ENCODE data around the gene SLC24A5. TPM values are rescaled to one million over a fixed set of nuclear protein-coding genes. Genes with fewer than 3 reads are reported as not detected.

SLC24A5 gene
- total and polyA plus RNA-seq, 9 of the 15 experiments (the other 6 are each of a cell fraction or from before 2014, with no cell fraction given): not detected

GRCh38 chr15:48176957-48177356 is 56.2 kb downstream of the SLC24A5 start:
- intact Hi-C loops (cut with micrococcal nuclease) (no loop called here), in situ Hi-C loops (cut with MboI) (no loop called here)
- H2AFZ ChIP-seq (ENCODE audit: low read depth, low read length): no peak overlapping the region
- H3K4me3 ChIP-seq: no peak overlapping the region
- no peaks in the 10 kb centered on the region for H4K20me1 ChIP-seq (replicated peaks; ENCODE audit: control insufficient read depth, insufficient read depth, low read length)
- H3K4me1 ChIP-seq (replicated peaks in 1 of 2; ENCODE audit: control insufficient read depth in 2 of 2, insufficient read depth in 2 of 2, low read length in 2 of 2): peaks cover 0 to 6% of the 10 kb centered on the region in 2 experiments; a peak in 2 of 5 replicates
- no peak for DNase-seq (ENCODE audit: extremely low read depth in 1 of 4, low spot score in 3 of 4)
- no peak overlapping the region for H3K9ac ChIP-seq (ENCODE audit: insufficient read depth in 1 of 2, low read depth in 2 of 2, low read length in 2 of 2)
- H3K27me3 ChIP-seq (ENCODE audit: control insufficient read depth in 2 of 2, insufficient read depth in 2 of 2, low read length in 2 of 2): no peaks in the 10 kb centered on the region
- no peak overlapping the region for H3K4me2 ChIP-seq (ENCODE audit: insufficient read depth, low read length)
- 0% methylated on average over 2 of the region's 2 CpGs for WGBS (ENCODE audit: insufficient coverage, low coverage, missing lambda C conversion rate)
- no TSS peak for BruUV-seq (replicated peaks)
- H3K27ac ChIP-seq (ENCODE audit: extremely low read depth, low read depth, low read length): no peak overlapping the region
- H3K9me1 ChIP-seq (ENCODE audit: control insufficient read depth, insufficient read depth, low read length): no peaks in the 10 kb centered on the region
- CTCF ChIA-PET (ENCODE audit: low intra/inter-chr PET ratio): no interaction called here
- H3K79me2 ChIP-seq (ENCODE audit: control insufficient read depth, insufficient read depth, low read length): no peaks in the 10 kb centered on the region
- POLR2A ChIA-PET: no interaction called here
- H3K9me3 ChIP-seq (replicated peaks; ENCODE audit: control insufficient read depth, insufficient read depth, low read depth, low read length): no peaks in the 10 kb centered on the region
- no peak for FAIRE-seq
- no peak for ATAC-seq
- H3K36me3 ChIP-seq (ENCODE audit: control insufficient read depth, insufficient read depth, low read length): no peaks in the 10 kb centered on the region
- TF ChIP-seq NFATC3 (IDR thresholded peaks at IDR 0.05) (no peak), SMAD4 (CRISPR knock-in tag; conservative IDR thresholded peaks at IDR 0.05) (no peak), NCOA2 (IDR thresholded peaks at IDR 0.05; ENCODE audit: partially characterized antibody in 2 of 2) (no peak), DACH1 (IDR thresholded peaks at IDR 0.05; ENCODE audit: partially characterized antibody) (no peak), ZNF740 (CRISPR knock-in tag; IDR thresholded peaks at IDR 0.05) (no peak), ZNF740 (tag; IDR thresholded peaks at IDR 0.05) (no peak), DLX4 (CRISPR knock-in tag; IDR thresholded peaks at IDR 0.05) (no peak), RAD51 (IDR thresholded peaks at IDR 0.05; ENCODE audit: borderline replicate concordance, low read depth) (no peak), ZNF584 (CRISPR knock-in tag; IDR thresholded peaks at IDR 0.05; ENCODE audit: low read depth) (no peak), MBD2 (IDR thresholded peaks at IDR 0.05; ENCODE audit: borderline replicate concordance, low read depth) (no peak), MLX (CRISPR knock-in tag; conservative IDR thresholded peaks at IDR 0.05) (no peak), ZSCAN32 (CRISPR knock-in tag; IDR thresholded peaks at IDR 0.05) (no peak), CHCHD3 (CRISPR knock-in tag; IDR thresholded peaks at IDR 0.05) (no peak), XRCC3 (IDR thresholded peaks at IDR 0.05) (no peak), ZNF384 (IDR thresholded peaks at IDR 0.05; ENCODE audit: low read depth, low read length) (no peak), TCF3 (CRISPR knock-in tag; IDR thresholded peaks at IDR 0.05) (no peak), MIER1 (IDR thresholded peaks at IDR 0.05; ENCODE audit: low read depth) (no peak)
- TF ChIP-seq, protein P1, sequence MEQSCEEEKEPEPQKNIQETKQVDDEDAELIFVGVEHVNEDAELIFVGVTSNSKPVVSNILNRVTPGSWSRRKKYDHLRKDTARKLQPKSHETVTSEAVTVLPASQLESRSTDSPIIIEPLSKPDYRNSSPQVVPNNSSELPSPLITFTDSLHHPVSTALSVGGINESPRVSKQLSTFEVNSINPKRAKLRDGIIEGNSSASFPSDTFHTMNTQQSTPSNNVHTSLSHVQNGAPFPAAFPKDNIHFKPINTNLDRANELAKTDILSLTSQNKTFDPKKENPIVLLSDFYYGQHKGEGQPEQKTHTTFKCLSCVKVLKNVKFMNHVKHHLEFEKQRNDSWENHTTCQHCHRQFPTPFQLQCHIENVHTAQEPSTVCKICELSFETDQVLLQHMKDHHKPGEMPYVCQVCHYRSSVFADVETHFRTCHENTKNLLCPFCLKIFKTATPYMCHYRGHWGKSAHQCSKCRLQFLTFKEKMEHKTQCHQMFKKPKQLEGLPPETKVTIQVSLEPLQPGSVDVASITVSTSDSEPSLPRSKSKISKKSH (CRISPR knock-in tag; IDR thresholded peaks at IDR 0.05): no peak
- TF ChIP-seq, protein P2, sequence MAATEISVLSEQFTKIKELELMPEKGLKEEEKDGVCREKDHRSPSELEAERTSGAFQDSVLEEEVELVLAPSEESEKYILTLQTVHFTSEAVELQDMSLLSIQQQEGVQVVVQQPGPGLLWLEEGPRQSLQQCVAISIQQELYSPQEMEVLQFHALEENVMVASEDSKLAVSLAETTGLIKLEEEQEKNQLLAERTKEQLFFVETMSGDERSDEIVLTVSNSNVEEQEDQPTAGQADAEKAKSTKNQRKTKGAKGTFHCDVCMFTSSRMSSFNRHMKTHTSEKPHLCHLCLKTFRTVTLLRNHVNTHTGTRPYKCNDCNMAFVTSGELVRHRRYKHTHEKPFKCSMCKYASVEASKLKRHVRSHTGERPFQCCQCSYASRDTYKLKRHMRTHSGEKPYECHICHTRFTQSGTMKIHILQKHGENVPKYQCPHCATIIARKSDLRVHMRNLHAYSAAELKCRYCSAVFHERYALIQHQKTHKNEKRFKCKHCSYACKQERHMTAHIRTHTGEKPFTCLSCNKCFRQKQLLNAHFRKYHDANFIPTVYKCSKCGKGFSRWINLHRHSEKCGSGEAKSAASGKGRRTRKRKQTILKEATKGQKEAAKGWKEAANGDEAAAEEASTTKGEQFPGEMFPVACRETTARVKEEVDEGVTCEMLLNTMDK (IDR thresholded peaks at IDR 0.05; ENCODE audit: borderline replicate concordance, insufficient read depth, low read depth, low read length, poor library complexity, severe bottlenecking): no peak

Data from K562 (cell line).